NCI-H1930 (cell line): ENCODE results near the gene ACO1.

Experiments
- DNase-seq, 2 experiments: peaks; one replicate each; lab custom pipeline; 2025; lab: John Stamatoyannopoulos, UW

The ACO1 gene

DNA sequence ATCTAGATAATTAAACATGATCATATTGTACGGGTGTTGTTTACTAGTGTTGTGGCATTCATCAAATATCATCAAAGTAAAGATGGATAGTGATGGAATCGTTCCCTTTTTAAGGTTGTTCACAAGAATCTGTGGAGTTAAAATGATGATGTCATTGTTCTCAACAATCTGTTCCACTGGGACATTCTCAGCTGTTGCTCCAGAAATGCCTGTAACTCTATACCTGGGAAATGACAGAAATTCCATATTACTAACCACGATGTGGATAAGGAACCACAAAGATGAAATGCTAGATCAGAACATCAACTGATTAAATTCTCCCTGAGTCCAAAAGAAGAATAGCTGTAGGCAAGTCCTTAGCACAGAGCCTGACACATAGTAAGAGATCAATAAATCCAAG, 103.5 kb downstream of the ACO1 start:
- no peak for DNase-seq

DNA sequence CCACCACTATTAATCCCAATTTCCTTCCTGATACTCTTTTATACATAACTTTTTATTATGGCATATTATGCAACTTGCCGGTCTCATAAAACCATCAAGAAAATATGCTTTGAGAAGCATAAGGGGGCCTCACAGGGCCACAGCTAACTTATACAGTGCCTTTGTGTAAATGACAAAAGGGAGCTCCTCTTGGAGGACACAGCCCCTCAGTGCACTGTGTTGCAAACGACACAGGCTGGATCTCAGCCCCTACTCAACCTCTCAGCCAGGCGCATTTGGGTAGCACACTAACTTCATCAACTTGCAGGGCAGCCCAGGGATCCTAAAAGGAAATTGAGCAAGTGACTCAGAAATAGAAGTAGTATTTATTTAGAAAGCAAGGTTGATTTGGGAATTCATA, 106.2 kb downstream of the ACO1 start:
- no peak for DNase-seq

DNA sequence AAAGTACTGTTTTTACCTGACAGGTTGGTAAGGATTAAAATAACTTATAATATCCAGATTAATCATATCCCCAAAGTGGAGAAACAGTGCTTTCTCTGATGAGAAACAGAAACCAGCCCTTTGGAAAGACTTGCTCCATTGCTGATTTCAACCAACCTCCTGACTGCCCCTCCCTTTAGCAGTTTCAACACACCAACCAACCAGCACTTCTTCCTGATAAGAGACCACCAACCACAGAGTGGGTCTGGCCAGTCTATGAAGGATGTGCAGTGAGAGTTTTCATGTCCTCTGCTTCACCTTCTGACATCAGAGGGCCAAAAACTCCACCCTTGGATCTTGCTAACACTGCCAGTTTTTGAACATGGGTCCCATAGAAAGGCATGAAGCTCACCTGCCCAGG, 113.5 kb downstream of the ACO1 start:
- DNase-seq, result no peak

DNA sequence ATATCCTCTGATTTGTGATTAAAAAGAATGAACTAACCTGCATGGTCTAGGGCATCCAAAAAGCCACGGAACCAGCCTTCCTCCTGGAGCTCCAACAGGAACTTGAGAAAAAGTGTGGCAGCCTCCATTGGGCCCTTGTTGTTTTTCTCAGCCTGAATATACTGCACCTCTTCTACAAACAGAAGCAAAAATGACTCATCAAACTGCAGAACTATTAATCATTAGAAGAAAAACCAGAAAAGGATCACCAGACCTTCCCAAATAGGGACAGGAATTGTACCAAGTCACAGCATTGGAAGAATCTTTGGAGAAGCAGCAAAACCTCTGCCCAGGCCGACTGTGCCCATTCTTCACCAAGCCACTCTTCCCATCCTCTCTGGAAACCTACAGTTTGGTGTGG, 116.3 kb downstream of the ACO1 start:
- no peak for DNase-seq

DNA sequence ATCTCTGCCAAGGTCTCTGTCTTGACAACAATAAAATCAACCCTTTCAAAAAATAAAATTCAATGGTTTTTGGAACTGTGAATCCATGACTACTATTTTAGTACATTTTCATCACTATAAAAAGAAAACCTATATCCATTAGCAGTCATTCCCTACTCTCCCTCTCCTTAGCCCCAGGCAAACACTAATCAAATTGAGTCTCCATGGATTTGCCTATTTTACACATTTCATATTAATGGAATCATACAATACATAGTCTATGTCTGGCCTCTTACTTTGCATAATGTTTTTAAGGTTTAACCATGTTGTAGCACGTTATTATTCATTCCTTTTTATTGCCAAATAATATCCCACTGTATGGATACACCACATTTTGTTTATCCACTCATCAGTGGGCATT, 117.4 kb downstream of the ACO1 start:
- DNase-seq, result no peak

DNA sequence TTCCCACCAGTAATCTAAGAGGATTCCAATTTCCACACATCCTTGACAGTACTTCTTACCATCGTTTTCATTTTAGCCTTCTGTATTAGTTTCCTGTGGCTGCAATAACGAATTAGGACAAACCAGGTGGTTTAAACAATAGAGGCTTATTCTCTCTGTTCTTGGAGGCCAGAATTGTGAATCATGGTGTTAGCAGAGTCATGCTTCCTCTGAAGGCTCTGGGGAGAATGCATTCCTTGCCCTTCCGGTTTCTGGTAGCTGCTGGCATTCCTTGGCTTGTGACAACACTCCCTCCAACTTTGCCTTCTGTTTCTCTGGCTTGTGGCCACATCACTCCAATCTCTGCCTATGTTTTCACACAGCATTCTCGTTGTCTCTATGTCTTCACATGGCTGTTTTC, 118.0 kb downstream of the ACO1 start:
- DNase-seq, result no peak

DNA sequence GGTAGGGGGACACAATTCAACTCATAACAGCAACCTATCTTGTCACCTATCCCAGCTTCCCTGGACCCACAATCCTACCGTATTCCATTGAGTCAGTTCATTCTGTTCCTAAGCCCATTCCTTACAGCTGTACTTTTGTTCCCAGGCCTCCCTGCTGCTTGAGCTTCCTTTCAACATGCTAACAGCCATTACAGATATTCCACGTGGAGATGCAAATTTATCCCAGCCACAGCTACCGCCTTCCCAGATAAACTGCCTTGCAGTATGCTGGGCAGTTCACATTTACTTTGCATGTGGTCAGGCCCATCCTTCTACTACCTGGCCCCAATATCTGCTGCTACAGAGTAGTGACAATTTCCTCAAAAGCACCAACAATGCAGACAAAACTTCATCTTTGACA, 118.6 kb downstream of the ACO1 start:
- DNase-seq, result no peak
